Measurements from ENCODE around the gene METTL27. TPM values are rescaled to one million over a fixed set of nuclear protein-coding genes. Genes with fewer than 3 reads are reported as not detected.

Gene METTL27
- total RNA-seq, 4 donors from 2014 or later: 2.6 to 29.5 (median 5.1) TPM

DNA sequence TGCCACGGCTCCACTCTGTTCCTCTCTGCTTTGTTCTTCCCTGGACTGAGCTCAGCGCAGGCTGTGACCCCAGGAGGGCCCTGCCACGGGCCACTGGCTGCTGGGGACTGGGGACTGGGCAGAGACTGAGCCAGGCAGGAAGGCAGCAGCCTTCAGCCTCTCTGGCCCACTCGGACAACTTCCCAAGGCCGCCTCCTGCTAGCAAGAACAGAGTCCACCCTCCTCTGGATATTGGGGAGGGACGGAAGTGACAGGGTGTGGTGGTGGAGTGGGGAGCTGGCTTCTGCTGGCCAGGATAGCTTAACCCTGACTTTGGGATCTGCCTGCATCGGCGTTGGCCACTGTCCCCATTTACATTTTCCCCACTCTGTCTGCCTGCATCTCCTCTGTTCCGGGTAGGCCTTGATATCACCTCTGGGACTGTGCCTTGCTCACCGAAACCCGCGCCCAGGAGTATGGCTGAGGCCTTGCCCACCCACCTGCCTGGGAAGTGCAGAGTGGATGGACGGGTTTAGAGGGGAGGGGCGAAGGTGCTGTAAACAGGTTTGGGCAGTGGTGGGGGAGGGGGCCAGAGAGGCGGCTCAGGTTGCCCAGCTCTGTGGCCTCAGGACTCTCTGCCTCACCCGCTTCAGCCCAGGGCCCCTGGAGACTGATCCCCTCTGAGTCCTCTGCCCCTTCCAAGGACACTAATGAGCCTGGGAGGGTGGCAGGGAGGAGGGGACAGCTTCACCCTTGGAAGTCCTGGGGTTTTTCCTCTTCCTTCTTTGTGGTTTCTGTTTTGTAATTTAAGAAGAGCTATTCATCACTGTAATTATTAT, 10.3 kb downstream of the METTL27 start:
- no peaks in the 10 kb centered on the region for H3K27me3 ChIP-seq
- intact Hi-C loops (cut with DNase I; ENCODE audit: low total_unique reads) (no loop called here), in situ Hi-C loops (cut with MboI; ENCODE audit: low pct_ligation_motif_present in 1 of 4, low pct_unique_long_range_greater_than_20kb in 1 of 4, low sequenced_read_pairs in 3 of 4) (no loop called here)
- peak; percentile 81 for DNase-seq
- H3K36me3 ChIP-seq: no peaks in the 10 kb centered on the region
- peak in 2 of 3 donors; percentile 81 to 92 for TF ChIP-seq POLR2AphosphoS5 (IDR thresholded peaks at IDR 0.05)
- no peak for TF ChIP-seq EP300 (IDR thresholded peaks at IDR 0.05; ENCODE audit: low read depth)
- TF ChIP-seq POLR2A (IDR thresholded peaks at IDR 0.05): peak; percentile 92
- TF ChIP-seq, protein P1, sequence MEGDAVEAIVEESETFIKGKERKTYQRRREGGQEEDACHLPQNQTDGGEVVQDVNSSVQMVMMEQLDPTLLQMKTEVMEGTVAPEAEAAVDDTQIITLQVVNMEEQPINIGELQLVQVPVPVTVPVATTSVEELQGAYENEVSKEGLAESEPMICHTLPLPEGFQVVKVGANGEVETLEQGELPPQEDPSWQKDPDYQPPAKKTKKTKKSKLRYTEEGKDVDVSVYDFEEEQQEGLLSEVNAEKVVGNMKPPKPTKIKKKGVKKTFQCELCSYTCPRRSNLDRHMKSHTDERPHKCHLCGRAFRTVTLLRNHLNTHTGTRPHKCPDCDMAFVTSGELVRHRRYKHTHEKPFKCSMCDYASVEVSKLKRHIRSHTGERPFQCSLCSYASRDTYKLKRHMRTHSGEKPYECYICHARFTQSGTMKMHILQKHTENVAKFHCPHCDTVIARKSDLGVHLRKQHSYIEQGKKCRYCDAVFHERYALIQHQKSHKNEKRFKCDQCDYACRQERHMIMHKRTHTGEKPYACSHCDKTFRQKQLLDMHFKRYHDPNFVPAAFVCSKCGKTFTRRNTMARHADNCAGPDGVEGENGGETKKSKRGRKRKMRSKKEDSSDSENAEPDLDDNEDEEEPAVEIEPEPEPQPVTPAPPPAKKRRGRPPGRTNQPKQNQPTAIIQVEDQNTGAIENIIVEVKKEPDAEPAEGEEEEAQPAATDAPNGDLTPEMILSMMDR (IDR thresholded peaks at IDR 0.05): no peak
- peaks cover 5 to 34% (median 24%) of the 10 kb centered on the region in 4 donors for H3K4me1 ChIP-seq
- H3K27ac ChIP-seq: peak overlapping the region; percentile 87 to 98 (median 93)
- H3K9me3 ChIP-seq: no peaks in the 10 kb centered on the region
- peak overlapping the region; percentile 32 to 62 (median 52) for H3K4me3 ChIP-seq
- WGBS, 2 donors (ENCODE audit: low coverage in 1 of 2): 41% methylated on average over 16 of the region's 16 CpGs; no CpG with 5 or more reads in 1 of the 2 donors

DNA sequence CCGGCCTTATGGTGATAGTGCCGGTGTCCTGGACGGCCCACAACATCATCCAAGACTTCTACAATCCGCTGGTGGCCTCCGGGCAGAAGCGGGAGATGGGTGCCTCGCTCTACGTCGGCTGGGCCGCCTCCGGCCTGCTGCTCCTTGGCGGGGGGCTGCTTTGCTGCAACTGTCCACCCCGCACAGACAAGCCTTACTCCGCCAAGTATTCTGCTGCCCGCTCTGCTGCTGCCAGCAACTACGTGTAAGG, 10.8 kb downstream of the METTL27 start:
- no peaks in the 10 kb centered on the region for H3K9me3 ChIP-seq

DNA sequence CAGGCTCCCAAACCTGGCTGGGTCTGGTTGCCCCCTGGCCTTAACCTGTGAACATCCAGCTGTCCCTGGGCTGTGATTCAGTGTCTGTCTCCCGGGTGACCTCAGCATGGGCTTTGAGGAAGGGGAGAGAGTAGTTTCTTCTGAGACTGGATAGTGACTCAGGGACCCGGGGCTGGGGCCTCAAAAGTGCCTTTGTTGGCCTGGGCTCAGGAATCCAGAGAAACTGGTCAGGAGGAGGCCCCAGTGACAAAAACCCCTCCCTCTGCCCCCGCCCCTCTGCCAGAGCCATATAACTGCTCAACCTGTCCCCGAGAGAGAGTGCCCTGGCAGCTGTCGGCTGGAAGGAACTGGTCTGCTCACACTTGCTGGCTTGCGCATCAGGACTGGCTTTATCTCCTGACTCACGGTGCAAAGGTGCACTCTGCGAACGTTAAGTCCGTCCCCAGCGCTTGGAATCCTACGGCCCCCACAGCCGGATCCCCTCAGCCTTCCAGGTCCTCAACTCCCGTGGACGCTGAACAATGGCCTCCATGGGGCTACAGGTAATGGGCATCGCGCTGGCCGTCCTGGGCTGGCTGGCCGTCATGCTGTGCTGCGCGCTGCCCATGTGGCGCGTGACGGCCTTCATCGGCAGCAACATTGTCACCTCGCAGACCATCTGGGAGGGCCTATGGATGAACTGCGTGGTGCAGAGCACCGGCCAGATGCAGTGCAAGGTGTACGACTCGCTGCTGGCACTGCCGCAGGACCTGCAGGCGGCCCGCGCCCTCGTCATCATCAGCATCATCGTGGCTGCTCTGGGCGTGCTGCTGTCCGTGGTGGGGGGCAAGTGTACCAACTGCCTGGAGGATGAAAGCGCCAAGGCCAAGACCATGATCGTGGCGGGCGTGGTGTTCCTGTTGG, 11.4 kb downstream of the METTL27 start, which contains the start of gene CLDN4:
Gene CLDN4 (plus strand): TSS at position 316 of the 903 bp plus-strand sequence. CDS start 206 bp downstream, at position 522.
- WGBS, 2 donors (ENCODE audit: low coverage in 1 of 2): 48% methylated on average over 41 of the region's 42 CpGs; no CpG with 5 or more reads in 1 of the 2 donors
- H3K4me1 ChIP-seq: peaks cover 15 to 45% (median 33%) of the 10 kb centered on the region in 4 donors
- in situ Hi-C loops (cut with MboI; ENCODE audit: low pct_ligation_motif_present in 1 of 4, low pct_unique_long_range_greater_than_20kb in 1 of 4, low sequenced_read_pairs in 3 of 4): no loop called here
- intact Hi-C loops (cut with DNase I; ENCODE audit: low total_unique reads): no loop called here
- no peaks in the 10 kb centered on the region for H3K27me3 ChIP-seq
- H3K4me3 ChIP-seq: peak within 1 kb of the TSS; percentile 32 to 62 (median 52)
- TF ChIP-seq, protein P1 (IDR thresholded peaks at IDR 0.05): no peak
- TF ChIP-seq POLR2AphosphoS5 (IDR thresholded peaks at IDR 0.05) (peak; percentile 94 to 100 (median 99)), EP300 (IDR thresholded peaks at IDR 0.05; ENCODE audit: low read depth) (peak; percentile 34), POLR2A (IDR thresholded peaks at IDR 0.05) (peak; percentile 99)
- H3K36me3 ChIP-seq: no peaks in the 10 kb centered on the region
- no peaks in the 10 kb centered on the region for H3K9me3 ChIP-seq
- H3K27ac ChIP-seq: peak within 1 kb of the TSS; percentile 87 to 98 (median 93)
- DNase-seq: peak; percentile 94

More for the DNA sequence above, 10.8 kb downstream of the METTL27 start:
- 53% methylated on average over 15 of the region's 16 CpGs; no CpG with 5 or more reads in 1 of the 2 donors for WGBS, 2 donors (ENCODE audit: low coverage in 1 of 2)
- Histone ChIP-seq H3K27me3 (no peaks in the 10 kb centered on the region), H3K4me1 (peaks cover 11 to 39% (median 28%) of the 10 kb centered on the region in 4 donors), H3K27ac (peak overlapping the region; percentile 87 to 98 (median 93)), H3K36me3 (no peaks in the 10 kb centered on the region), H3K4me3 (peak overlapping the region; percentile 32 to 62 (median 52))
- TF ChIP-seq POLR2A (IDR thresholded peaks at IDR 0.05): no peak
- TF ChIP-seq EP300 (IDR thresholded peaks at IDR 0.05; ENCODE audit: low read depth): no peak
- TF ChIP-seq POLR2AphosphoS5 (IDR thresholded peaks at IDR 0.05): peak in 1 of 3 donors; percentile 3
- TF ChIP-seq, protein P1 (IDR thresholded peaks at IDR 0.05): no peak
- no peak for DNase-seq
- in situ Hi-C loops (cut with MboI; ENCODE audit: low pct_ligation_motif_present in 1 of 4, low pct_unique_long_range_greater_than_20kb in 1 of 4, low sequenced_read_pairs in 3 of 4) (no loop called here), intact Hi-C loops (cut with DNase I; ENCODE audit: low total_unique reads) (no loop called here)

Measured in transverse colon (tissue), 4 donors.